Neural progenitor cell (in vitro differentiated cells): ENCODE measurements around the gene CACNA1D.

Source experiments
- EZH2 ChIP-seq: fragments of 200-600 bp; sonication (generic); IDR thresholded peaks from 2 replicates; pipeline ENCODE4 v1.6.1; 2017; ENCODE audit warnings: antibody characterized with exemption, mild to moderate bottlenecking, moderate library complexity
- EZH2phosphoT487 ChIP-seq: fragments of 200-600 bp; sonication (generic); IDR thresholded peaks from 2 replicates; pipeline ENCODE4 v1.6.1; 2017; ENCODE audit warnings: antibody characterized with exemption
- TF ChIP-seq, protein P1 (sequence below): fragments of 200-600 bp; sonication (generic); IDR thresholded peaks from 2 replicates; pipeline ENCODE4 v1.5.1; 2017; ENCODE audit warnings: antibody characterized with exemption, mild to moderate bottlenecking

DNA sequence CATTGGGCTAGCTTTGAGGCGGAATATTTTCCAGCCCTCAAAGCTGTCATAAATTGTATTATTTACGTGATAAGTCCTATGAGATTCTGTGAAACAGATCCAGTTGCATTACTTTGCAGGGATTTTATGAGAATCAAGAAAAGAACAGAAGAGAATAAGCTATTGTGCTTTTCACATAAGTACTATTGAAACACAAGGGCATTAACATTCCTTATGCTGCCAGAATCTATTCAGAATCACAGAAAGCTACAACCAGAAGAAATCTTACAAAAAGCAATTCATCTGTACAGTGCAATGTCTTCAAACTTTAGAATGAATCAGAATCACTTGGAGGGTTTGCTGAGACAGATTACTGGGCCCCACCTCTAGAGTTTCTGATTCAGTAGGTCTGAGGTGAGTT, 10.6 kb upstream of the CACNA1D start:
- TF ChIP-seq, protein P1, sequence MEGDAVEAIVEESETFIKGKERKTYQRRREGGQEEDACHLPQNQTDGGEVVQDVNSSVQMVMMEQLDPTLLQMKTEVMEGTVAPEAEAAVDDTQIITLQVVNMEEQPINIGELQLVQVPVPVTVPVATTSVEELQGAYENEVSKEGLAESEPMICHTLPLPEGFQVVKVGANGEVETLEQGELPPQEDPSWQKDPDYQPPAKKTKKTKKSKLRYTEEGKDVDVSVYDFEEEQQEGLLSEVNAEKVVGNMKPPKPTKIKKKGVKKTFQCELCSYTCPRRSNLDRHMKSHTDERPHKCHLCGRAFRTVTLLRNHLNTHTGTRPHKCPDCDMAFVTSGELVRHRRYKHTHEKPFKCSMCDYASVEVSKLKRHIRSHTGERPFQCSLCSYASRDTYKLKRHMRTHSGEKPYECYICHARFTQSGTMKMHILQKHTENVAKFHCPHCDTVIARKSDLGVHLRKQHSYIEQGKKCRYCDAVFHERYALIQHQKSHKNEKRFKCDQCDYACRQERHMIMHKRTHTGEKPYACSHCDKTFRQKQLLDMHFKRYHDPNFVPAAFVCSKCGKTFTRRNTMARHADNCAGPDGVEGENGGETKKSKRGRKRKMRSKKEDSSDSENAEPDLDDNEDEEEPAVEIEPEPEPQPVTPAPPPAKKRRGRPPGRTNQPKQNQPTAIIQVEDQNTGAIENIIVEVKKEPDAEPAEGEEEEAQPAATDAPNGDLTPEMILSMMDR, result no peak
- no peak for TF ChIP-seq EZH2phosphoT487
- TF ChIP-seq EZH2, result no peak
